ENCODE measurements around the gene LCP2. TPM values are rescaled to one million over a fixed set of nuclear protein-coding genes. Genes with fewer than 3 reads are reported as not detected.

Gene LCP2
- total and polyA plus RNA-seq, 10 of the 15 experiments (the other 5 are each of a cell fraction or from before 2014, with no cell fraction given): 8.0 to 50.5 (median 20.6) TPM

- RAD21 ChIA-PET (ENCODE audit: unreplicated experiment): interaction anchor here (0.9 to 4.5 kb wide), 16 partner anchors 8 to 157 kb away, joined by 3 to 88 read pairs (median 7); partner anchors contain the start of gene LCP2
- no TSS peak for BruUV-seq (replicated peaks)
- SMC1A ChIA-PET (ENCODE audit: uncharacterized antibody, unreplicated experiment): interaction anchor here (0.9 to 16.6 kb wide), 14 partner anchors 7 to 151 kb away, joined by 3 to 451 read pairs (median 10); partner anchors contain the start of gene LCP2
- POLR2A ChIA-PET: interaction anchor here (1.1 to 3.9 kb wide), 4 partner anchors 23 to 69 kb away, joined by 5 to 19 read pairs (median 12); no protein-coding TSS in a partner anchor
- no peak overlapping the region for H2AFZ ChIP-seq (ENCODE audit: control insufficient read depth, low read depth, low read length)
- in situ Hi-C loops (cut with MboI) (no loop called here), intact Hi-C loops (cut with micrococcal nuclease; ENCODE audit: unreplicated experiment) (no loop called here)
- ATAC-seq (no peak), FAIRE-seq (no peak), DNase-seq (ENCODE audit: low read depth, low spot score) (no peak)
- H3K27me3 ChIP-seq (replicated peaks in 1 of 2; ENCODE audit: control insufficient read depth in 2 of 2, insufficient read depth in 2 of 2, low read length in 1 of 2): no peaks in the 10 kb centered on the region
- H3K79me2 ChIP-seq (ENCODE audit: control insufficient read depth, insufficient read depth, low read length): no peaks in the 10 kb centered on the region
- H3K4me2 ChIP-seq (ENCODE audit: control insufficient read depth, insufficient read depth): no peak overlapping the region
- H3K36me3 ChIP-seq (ENCODE audit: control insufficient read depth in 2 of 2, insufficient read depth in 2 of 2, low read length in 1 of 2): peaks cover 10 to 22% of the 10 kb centered on the region in 2 experiments; a peak in 3 of 4 replicates
- H4K20me1 ChIP-seq (ENCODE audit: control insufficient read depth, insufficient read depth): no peaks in the 10 kb centered on the region
- peaks cover 13% of the 10 kb centered on the region for H3K4me1 ChIP-seq (ENCODE audit: control insufficient read depth, insufficient read depth, low read length)
- H3K4me3 ChIP-seq: no peak overlapping the region
- H3K9ac ChIP-seq (ENCODE audit: control insufficient read depth, insufficient read depth, low read length): no peak overlapping the region
- no peak overlapping the region for H3K27ac ChIP-seq (ENCODE audit: control insufficient read depth, insufficient read depth)
- WGBS (ENCODE audit: insufficient coverage, insufficient replicate concordance, low lambda C conversion rate, missing lambda C conversion rate): 72% methylated on average over 7 of the region's 7 CpGs
- no peaks in the 10 kb centered on the region for H3K9me3 ChIP-seq (replicated peaks; ENCODE audit: control insufficient read depth, insufficient read depth, low read length)
- CTCF ChIA-PET: interaction anchor here (0.7 to 7.9 kb wide), 19 partner anchors 10 to 156 kb away, joined by 3 to 189 read pairs (median 13); partner anchors contain the start of gene LCP2
- TF ChIP-seq, protein P1, sequence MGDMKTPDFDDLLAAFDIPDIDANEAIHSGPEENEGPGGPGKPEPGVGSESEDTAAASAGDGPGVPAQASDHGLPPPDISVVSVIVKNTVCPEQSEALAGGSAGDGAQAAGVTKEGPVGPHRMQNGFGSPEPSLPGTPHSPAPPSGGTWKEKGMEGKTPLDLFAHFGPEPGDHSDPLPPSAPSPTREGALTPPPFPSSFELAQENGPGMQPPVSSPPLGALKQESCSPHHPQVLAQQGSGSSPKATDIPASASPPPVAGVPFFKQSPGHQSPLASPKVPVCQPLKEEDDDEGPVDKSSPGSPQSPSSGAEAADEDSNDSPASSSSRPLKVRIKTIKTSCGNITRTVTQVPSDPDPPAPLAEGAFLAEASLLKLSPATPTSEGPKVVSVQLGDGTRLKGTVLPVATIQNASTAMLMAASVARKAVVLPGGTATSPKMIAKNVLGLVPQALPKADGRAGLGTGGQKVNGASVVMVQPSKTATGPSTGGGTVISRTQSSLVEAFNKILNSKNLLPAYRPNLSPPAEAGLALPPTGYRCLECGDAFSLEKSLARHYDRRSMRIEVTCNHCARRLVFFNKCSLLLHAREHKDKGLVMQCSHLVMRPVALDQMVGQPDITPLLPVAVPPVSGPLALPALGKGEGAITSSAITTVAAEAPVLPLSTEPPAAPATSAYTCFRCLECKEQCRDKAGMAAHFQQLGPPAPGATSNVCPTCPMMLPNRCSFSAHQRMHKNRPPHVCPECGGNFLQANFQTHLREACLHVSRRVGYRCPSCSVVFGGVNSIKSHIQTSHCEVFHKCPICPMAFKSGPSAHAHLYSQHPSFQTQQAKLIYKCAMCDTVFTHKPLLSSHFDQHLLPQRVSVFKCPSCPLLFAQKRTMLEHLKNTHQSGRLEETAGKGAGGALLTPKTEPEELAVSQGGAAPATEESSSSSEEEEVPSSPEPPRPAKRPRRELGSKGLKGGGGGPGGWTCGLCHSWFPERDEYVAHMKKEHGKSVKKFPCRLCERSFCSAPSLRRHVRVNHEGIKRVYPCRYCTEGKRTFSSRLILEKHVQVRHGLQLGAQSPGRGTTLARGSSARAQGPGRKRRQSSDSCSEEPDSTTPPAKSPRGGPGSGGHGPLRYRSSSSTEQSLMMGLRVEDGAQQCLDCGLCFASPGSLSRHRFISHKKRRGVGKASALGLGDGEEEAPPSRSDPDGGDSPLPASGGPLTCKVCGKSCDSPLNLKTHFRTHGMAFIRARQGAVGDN (IDR thresholded peaks at IDR 0.05): no peak
- TF ChIP-seq SREBF2 (IDR thresholded peaks at IDR 0.05; ENCODE audit: low read length) (no peak), PAX5 (IDR thresholded peaks at IDR 0.05; ENCODE audit: borderline replicate concordance, low read depth, low read length) (no peak)
Observed at GRCh38 chr5:170269579-170269978, 28.0 kb downstream of the LCP2 start.
